GM18511 (cell line): ENCODE data around the gene ITM2C.

Source experiments
- ATAC-seq: cut with Tn5 transposase; IDR thresholded peaks from one replicate; pipeline ENCODE4 v1.9.1; 2021; ENCODE audit warnings: mild to moderate bottlenecking, moderate library complexity; ENCODE audit not compliant: unreplicated experiment

The ITM2C gene

DNA sequence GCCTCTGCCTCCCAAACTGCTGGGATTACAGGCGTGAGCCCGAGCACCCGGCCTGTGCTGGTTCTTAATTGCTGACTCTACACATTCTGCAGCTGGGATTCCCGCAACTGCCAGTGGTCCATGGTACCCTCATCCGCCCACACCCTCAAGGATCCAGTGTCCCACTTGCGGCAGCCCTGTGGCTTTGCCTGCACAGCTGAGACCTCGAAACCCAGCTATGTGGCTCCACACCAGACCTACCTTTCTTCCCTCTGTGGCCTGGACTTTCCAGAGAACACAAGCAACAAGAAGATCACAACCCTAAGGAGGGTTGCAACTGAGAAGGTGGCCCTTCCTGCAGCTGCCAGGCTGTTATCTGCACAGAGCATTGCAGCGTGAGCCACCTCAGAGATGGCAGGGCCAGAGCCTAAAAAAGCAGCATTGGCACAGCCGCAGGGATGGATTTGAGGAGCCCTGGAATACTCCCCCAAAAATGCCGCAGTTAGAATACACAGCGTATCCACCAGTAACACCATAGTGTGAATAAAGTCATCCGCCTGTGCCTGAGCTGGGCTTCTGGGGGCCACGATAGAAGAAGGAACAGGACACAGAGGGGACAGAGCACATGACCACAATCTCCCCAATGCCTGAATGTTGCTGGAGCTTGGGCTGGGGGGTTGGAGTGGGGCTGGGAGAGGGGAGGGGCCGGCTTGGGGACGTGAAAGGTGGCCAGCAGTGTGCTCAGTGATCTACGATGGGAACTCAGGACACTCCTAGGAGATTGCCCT lies 58.4 kb downstream of the ITM2C start:
- no peak for ATAC-seq

DNA sequence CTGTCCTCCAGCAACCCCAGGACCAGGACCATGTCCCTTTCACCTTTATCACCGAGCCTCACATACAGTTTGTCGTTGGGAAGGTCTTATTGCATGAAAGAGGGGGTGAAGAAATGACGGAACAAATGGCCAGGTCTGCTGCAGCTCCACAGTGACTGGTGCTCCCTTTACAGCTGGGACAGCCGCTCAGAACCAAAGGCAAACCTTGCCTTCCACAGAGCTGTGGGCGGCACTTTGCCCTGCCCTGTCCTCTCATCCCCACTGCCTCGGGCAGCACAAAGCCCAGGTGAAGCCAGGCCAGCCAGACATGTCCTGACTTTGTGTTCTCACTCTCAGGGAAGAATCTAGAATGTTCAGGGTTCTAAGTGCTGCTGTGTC lies 59.3 kb downstream of the ITM2C start:
- ATAC-seq: no peak

DNA sequence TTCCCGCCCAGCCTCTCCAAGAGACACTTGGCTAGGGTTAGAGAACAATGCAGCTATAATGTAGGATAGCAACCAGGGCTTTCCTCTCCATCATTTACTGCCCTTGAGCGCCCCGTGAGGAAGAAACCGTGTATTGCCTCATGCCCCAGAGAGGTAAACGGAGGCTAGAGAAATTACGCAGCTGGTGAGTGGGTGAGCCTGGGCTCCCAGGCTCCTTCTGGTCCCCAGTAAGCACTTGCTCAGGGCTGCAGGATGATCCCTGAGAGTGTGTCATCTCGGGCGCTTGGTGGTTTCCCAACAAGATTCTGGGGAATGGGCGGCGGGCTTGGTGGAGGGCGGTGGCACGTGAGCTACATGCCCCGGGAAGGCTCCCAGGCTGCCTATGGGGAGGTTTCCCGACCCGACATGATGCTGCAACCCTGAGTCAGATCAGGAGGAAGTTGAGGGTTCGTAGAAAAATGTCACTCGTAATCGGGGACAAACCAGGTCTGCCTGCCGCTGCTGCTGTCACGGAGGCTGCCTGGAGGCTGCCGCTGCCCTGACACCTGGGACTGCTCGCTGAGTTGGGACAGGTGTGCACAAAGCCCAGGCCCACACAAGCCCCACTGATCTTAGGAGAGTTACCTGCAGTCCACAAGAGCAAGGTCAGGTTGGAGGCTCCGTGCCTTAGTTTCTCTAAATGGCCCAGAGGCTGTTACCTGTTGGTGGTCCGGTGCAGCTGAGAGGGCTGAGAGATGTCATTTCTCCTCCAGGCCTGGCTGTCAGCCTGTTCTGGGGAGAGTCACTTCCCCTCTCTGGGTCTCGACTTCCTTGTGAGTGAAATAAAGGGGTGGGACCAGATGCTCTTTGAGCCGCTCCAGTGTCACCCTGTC lies 60.0 kb downstream of the ITM2C start, which contains the start of gene GPR55:
GPR55 (minus strand) TSS at position 773 of the 872 bp plus-strand sequence. CDS start 14,280 bp downstream, outside the sequence.
- ATAC-seq: peak; percentile 55

DNA sequence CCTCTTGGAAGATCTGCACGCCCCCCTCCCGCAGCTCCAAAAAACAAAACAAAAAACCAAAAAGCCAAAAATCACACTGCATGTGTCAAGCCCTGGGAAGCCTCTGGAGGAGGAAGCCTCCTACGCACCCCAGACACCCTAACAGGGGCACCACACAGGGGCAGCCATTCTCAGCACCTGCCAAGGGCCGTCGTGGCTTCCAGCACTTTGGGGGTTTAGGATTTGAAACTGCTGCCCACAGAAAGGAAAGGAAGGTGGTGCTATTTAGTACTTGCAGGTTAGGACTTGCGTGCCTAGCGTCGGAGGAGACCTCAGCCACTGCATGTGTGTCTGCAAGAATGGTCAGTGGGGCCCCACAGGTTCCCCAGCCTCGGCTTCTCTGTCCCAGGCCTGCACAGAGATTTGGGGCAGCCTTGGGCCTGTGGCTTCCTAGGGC lies 60.7 kb downstream of the ITM2C start:
- ATAC-seq: peak; percentile 47

DNA sequence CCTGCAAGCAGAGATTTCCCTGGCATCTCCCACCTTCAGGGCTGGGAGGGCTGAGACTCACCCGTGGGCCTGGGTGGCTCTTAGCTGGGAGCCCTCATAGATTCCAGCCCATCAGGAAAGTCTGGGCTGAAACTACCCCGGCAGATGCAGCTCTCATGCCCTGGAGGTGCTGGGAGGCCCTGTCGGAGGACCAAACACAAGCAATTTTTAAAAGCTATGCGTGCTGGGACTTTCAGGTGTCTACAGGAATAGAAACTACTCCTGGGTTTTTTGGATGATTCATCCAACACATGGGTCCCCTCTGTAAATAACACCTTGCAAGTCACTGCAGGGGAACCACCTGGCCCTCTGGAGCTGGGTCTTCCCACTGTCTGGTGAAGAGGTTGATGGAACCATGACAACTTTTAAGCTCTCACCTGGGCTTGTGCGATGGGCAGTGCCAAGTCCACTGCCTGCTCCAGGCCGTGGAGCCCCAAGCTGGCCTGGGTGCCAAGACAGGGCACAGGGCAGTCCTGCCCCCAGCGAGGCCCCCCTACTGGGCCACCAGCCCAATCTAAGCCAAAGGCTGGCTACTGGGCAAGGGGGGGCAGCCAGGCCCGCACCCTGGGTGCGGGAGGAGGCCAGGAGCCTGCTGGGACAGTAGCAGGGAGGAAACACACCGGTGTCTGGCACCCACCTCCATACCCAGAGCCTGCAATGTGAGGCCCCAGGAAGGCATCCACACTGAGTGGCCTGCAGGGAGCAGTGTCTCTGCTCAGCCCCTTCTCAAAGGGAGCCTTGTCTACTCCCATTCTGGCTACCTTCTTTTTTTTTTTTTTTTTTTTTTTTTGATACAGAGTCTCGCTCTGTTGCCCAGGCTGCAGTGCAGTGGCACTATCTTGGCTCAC lies 61.4 kb downstream of the ITM2C start:
- peak; percentile 42 for ATAC-seq

DNA sequence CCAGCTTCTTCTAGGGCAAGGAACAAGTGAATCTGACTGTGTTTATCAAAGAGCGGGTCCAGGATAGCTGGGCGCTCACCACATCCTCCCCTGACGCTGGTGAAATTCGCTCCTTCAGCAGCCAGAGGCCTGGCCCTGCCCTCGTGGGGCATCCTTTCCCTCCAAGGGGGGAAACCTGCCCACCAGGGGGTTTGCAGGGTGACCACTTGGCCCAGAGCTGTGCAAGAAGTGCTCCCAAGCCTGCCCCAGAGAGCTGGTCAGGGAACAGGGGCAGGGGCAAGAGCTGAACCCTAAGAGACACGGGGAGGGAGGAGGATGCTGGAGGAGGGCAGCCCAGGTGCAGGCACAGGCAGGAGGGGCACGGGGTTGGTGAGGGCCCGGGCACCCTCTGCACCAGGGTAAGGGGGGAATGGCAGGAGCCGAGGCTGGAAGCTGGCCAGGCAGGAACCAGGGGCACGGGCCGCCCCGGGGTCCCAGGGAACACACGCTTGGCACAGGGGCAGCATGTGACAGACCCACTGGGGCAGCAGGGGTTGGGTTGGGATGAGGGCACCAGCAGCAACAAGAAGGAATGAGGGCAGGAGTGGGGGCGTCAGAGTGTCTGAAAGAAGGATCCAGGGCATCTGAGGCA lies 63.1 kb downstream of the ITM2C start:
- ATAC-seq: no peak
